ENCODE data around the gene OVAAL. TPM values are rescaled to one million over a fixed set of nuclear protein-coding genes. Genes with fewer than 3 reads are reported as not detected.
A peak's percentile ranks its signal among the peaks of the same experiment; 100 is the strongest.

OVAAL gene
- total RNA-seq, 1 experiment from 2014 or later: not detected

- POLR2A ChIA-PET: interaction anchor here (0.5 to 3.4 kb wide), 8 partner anchors 8 to 566 kb away, joined by 3 to 15 read pairs (median 5); partner anchors contain the start of genes ACBD6 and XPR1
- BruUV-seq (replicated peaks): no TSS peak
- DNase-seq (ENCODE audit: unreplicated experiment): no peak
- peaks cover 7% of the 10 kb centered on the region for H3K36me3 Mint-ChIP-seq (ENCODE audit: insufficient read depth, unreplicated experiment)
- no peak overlapping the region for H3K4me3 Mint-ChIP-seq (ENCODE audit: unreplicated experiment)
- intact Hi-C loops (cut with micrococcal nuclease): no loop called here
- peaks cover 84% of the 10 kb centered on the region for H3K4me1 Mint-ChIP-seq (ENCODE audit: insufficient read depth, unreplicated experiment)
- no peaks in the 10 kb centered on the region for H3K27me3 Mint-ChIP-seq (ENCODE audit: insufficient read depth, unreplicated experiment)
- H3K27ac Mint-ChIP-seq (ENCODE audit: low read depth, unreplicated experiment): peak overlapping the region; percentile 82
- no peak for TF ChIP-seq CTCF (IDR thresholded peaks at IDR 0.05; ENCODE audit: unreplicated experiment)
- H3K9me3 Mint-ChIP-seq (ENCODE audit: unreplicated experiment): peaks cover 9% of the 10 kb centered on the region
- CTCF ChIA-PET: interaction anchor here (0.7 to 6.9 kb wide), 5 partner anchors 8 to 618 kb away, joined by 3 to 77 read pairs (median 3); no protein-coding TSS in a partner anchor
Observed at GRCh38 chr1:180524160-180524914, 34.4 kb upstream of the OVAAL start.

- BruUV-seq (replicated peaks): no TSS peak
- H3K27me3 Mint-ChIP-seq (ENCODE audit: insufficient read depth, unreplicated experiment): no peaks in the 10 kb centered on the region
- TF ChIP-seq CTCF (IDR thresholded peaks at IDR 0.05; ENCODE audit: unreplicated experiment): no peak
- peaks cover 85% of the 10 kb centered on the region for H3K4me1 Mint-ChIP-seq (ENCODE audit: insufficient read depth, unreplicated experiment)
- peaks cover 2% of the 10 kb centered on the region for H3K36me3 Mint-ChIP-seq (ENCODE audit: insufficient read depth, unreplicated experiment)
- intact Hi-C loops (cut with micrococcal nuclease): no loop called here
- DNase-seq (ENCODE audit: unreplicated experiment): peak; percentile 54
- peak overlapping the region; percentile 82 for H3K27ac Mint-ChIP-seq (ENCODE audit: low read depth, unreplicated experiment)
- no peak overlapping the region for H3K4me3 Mint-ChIP-seq (ENCODE audit: unreplicated experiment)
- ChIA-PET CTCF (interaction anchor here (0.8 to 6.9 kb wide), 4 partner anchors 8 to 337 kb away, joined by 3 to 77 read pairs (median 8); no protein-coding TSS in a partner anchor), POLR2A (interaction anchor here (0.5 to 3.4 kb wide), 11 partner anchors 9 to 565 kb away, joined by 3 to 15 read pairs (median 3); partner anchors contain the start of genes ACBD6 and XPR1)
- peaks cover 9% of the 10 kb centered on the region for H3K9me3 Mint-ChIP-seq (ENCODE audit: unreplicated experiment)
Observed at GRCh38 chr1:180524915-180525714, 33.6 kb upstream of the OVAAL start.

GRCh38 chr1:180525715-180526039, 33.1 kb upstream of the OVAAL start:
- peaks cover 90% of the 10 kb centered on the region for H3K4me1 Mint-ChIP-seq (ENCODE audit: insufficient read depth, unreplicated experiment)
- TF ChIP-seq CTCF (IDR thresholded peaks at IDR 0.05; ENCODE audit: unreplicated experiment): no peak
- ChIA-PET CTCF (interaction anchor here (0.6 to 6.9 kb wide), 6 partner anchors 9 to 654 kb away, joined by 3 to 77 read pairs (median 4); no protein-coding TSS in a partner anchor), POLR2A (interaction anchor here (0.7 to 3.4 kb wide), 7 partner anchors 10 to 406 kb away, joined by 3 to 15 read pairs (median 3); partner anchors contain the start of gene XPR1)
- H3K27ac Mint-ChIP-seq (ENCODE audit: low read depth, unreplicated experiment): peak overlapping the region; percentile 82
- no peaks in the 10 kb centered on the region for H3K36me3 Mint-ChIP-seq (ENCODE audit: insufficient read depth, unreplicated experiment)
- no peak overlapping the region for H3K4me3 Mint-ChIP-seq (ENCODE audit: unreplicated experiment)
- no TSS peak for BruUV-seq (replicated peaks)
- intact Hi-C loops (cut with micrococcal nuclease): no loop called here
- no peak for DNase-seq (ENCODE audit: unreplicated experiment)
- peaks cover 9% of the 10 kb centered on the region for H3K9me3 Mint-ChIP-seq (ENCODE audit: unreplicated experiment)
- no peaks in the 10 kb centered on the region for H3K27me3 Mint-ChIP-seq (ENCODE audit: insufficient read depth, unreplicated experiment)

Measured in MCF 10A (cell line).